ENCODE measurements around the gene PARD3.

- TF ChIP-seq CTCF (IDR thresholded peaks at IDR 0.05) (no peak), POLR2A (IDR thresholded peaks at IDR 0.05) (no peak)
Measured at GRCh38 chr10:34791947-34792346, 23.1 kb downstream of the PARD3 start.
